Measurements from ENCODE around the gene HEATR5A.
"Not testable (repeated sequence)": the region's sequence is repeated elsewhere in the genome, so short reads cannot be mapped to it uniquely, and the experiment has no call there.

The HEATR5A gene

DNA sequence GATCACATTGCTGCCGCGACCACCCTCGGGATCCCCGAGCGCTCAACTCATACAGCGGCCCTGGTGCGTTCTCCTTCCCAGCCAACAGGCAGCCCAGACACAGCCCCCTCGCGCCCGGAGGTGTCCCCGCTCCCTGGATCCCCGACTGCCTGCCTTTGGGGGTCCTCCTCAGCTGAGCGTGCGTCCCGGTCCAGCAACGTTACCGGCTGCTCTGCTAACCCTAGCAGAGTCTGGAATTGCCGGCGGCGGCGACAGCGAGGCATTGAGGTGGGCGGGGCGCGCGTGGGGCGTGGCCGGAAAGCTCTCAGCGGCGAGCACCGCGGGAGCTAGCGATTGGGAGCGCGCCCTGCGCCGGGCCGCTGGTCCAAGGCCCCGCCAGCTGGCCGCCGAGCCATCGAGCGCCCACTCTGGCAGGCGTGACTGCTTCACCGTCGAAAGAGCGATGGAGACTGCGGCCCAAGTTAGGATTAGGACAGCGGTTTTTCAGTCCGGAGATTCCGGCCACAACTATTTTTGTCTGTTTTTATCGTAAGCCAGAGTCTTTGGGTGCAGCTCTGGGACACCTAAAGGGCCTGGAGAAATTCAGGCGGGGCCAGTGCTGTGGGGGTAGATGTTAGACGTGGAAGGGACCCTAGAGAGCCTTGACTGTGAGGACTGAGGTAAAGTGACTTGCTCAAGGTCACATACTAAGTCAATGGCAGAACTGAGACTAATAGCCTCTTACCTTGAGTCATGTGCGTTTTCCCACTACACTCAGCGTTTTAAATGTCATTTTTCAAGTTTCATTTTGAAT lies at the start of gene HEATR5A:
Gene HEATR5A (minus strand): TSS at position 232 of the 793 bp plus-strand sequence. CDS start 17,575 bp downstream, outside the sequence.
- Histone ChIP-seq H3K4me1 (ENCODE audit: low read depth, poor library complexity, severe bottlenecking) (peaks cover 18% of the 10 kb centered on the region), H3K36me3 (ENCODE audit: insufficient read depth) (no peaks in the 10 kb centered on the region), H3K4me2 (peak within 1 kb of the TSS; percentile 63), H3K9ac (peak within 1 kb of the TSS; percentile 32; the same call in 1 of the 2 replicates), H4K20me1 (ENCODE audit: insufficient read depth) (no peaks in the 10 kb centered on the region), H3K79me2 (ENCODE audit: insufficient read depth, low read depth) (no peaks in the 10 kb centered on the region), H3K27ac (peak within 1 kb of the TSS; percentile 76), H3K27me3 (ENCODE audit: insufficient read depth, low read depth) (no peaks in the 10 kb centered on the region), H2AFZ (ENCODE audit: low read depth) (peak within 1 kb of the TSS; percentile 91), H3K4me3 (IDR thresholded peaks at IDR 0.05; ENCODE audit: insufficient read depth, low read depth, low read length) (no peak within 1 kb of the TSS)
- TF ChIP-seq, protein P1, sequence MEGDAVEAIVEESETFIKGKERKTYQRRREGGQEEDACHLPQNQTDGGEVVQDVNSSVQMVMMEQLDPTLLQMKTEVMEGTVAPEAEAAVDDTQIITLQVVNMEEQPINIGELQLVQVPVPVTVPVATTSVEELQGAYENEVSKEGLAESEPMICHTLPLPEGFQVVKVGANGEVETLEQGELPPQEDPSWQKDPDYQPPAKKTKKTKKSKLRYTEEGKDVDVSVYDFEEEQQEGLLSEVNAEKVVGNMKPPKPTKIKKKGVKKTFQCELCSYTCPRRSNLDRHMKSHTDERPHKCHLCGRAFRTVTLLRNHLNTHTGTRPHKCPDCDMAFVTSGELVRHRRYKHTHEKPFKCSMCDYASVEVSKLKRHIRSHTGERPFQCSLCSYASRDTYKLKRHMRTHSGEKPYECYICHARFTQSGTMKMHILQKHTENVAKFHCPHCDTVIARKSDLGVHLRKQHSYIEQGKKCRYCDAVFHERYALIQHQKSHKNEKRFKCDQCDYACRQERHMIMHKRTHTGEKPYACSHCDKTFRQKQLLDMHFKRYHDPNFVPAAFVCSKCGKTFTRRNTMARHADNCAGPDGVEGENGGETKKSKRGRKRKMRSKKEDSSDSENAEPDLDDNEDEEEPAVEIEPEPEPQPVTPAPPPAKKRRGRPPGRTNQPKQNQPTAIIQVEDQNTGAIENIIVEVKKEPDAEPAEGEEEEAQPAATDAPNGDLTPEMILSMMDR (conservative IDR thresholded peaks at IDR 0.05; ENCODE audit: low read depth, low read length) = no peak

DNA sequence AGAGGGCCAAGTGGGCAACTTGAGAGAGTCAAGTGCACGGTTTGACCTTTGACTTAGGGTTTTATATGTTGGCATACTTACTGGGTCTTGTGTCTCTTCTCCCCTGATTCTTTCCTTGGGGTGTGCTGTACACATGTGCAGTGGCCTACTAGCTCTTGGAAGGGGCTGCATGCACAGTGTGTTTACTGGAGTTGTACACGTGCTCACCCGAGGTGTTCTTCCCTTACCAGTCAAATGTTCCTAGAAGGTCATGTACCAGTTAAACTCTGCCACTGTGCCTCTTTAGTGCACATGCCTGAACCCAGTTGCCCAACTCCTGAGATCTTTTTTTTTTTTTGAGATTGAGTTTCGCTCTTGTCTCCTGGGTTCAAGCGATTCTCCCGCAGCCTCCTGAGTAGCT lies 46.2 kb upstream of the HEATR5A start:
- H3K4me2 ChIP-seq = no peak overlapping the region
- H2AFZ ChIP-seq (ENCODE audit: low read depth) = no peak overlapping the region
- TF ChIP-seq, protein P1 (conservative IDR thresholded peaks at IDR 0.05; ENCODE audit: low read depth, low read length) = no peak
- no peaks in the 10 kb centered on the region for H3K4me1 ChIP-seq (ENCODE audit: low read depth, poor library complexity, severe bottlenecking)
- H4K20me1 ChIP-seq (ENCODE audit: insufficient read depth) = no peaks in the 10 kb centered on the region
- H3K27me3 ChIP-seq (ENCODE audit: insufficient read depth, low read depth) = no peaks in the 10 kb centered on the region
- H3K36me3 ChIP-seq (ENCODE audit: insufficient read depth) = no peaks in the 10 kb centered on the region
- H3K9ac ChIP-seq = no peak overlapping the region
- no peaks in the 10 kb centered on the region for H3K79me2 ChIP-seq (ENCODE audit: insufficient read depth, low read depth)
- H3K4me3 ChIP-seq (IDR thresholded peaks at IDR 0.05; ENCODE audit: insufficient read depth, low read depth, low read length) = no peak overlapping the region
- H3K27ac ChIP-seq = no peak overlapping the region

DNA sequence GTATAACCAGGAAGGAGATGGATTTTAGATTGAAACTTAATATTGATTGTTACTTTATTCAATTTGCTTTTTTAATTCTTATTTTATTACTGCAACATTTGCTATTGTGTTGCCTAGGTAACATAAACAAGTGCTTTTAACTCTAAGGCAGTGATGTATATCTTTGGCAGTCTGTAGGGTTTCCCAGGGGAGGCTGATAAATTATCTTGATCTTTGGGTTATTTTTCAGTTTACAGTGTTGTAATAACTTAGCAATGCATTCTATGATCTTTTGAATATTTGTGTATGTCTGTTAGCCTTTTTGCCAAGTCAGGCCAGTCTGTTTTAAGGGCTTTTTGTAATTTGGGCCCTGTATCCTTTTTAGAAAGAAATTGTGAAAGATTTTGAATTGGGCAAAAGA lies 44.8 kb upstream of the HEATR5A start:
- Histone ChIP-seq H3K27me3 (ENCODE audit: insufficient read depth, low read depth) (no peaks in the 10 kb centered on the region), H4K20me1 (ENCODE audit: insufficient read depth) (no peaks in the 10 kb centered on the region), H3K27ac (no peak overlapping the region), H3K4me2 (no peak overlapping the region), H3K79me2 (ENCODE audit: insufficient read depth, low read depth) (no peaks in the 10 kb centered on the region), H3K4me3 (IDR thresholded peaks at IDR 0.05; ENCODE audit: insufficient read depth, low read depth, low read length) (no peak overlapping the region), H3K4me1 (ENCODE audit: low read depth, poor library complexity, severe bottlenecking) (no peaks in the 10 kb centered on the region), H3K36me3 (ENCODE audit: insufficient read depth) (no peaks in the 10 kb centered on the region), H3K9ac (no peak overlapping the region), H2AFZ (ENCODE audit: low read depth) (no peak overlapping the region)
- TF ChIP-seq, protein P1 (conservative IDR thresholded peaks at IDR 0.05; ENCODE audit: low read depth, low read length) = no peak

DNA sequence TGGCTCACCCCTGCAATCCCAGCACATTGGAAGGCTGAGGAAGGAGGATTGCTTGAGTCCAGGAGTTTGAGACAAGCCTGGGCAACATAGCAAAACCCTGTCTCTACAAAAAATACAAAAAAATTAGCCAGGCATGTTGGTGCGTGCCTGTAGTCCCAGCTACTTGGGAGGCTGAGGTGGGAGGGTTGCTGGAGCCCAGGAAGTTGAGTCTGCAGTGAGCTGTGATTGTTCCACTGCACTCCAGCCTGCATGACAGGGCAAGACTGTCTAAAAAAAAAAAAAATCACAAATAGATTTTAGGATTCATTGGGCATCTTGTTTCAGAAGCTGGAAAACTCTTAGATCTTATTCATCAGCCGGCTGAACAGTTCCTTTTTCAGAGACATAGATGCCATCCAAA lies 42.1 kb upstream of the HEATR5A start:
- H3K9ac ChIP-seq; H3K4me3 ChIP-seq (IDR thresholded peaks at IDR 0.05; ENCODE audit: insufficient read depth, low read depth, low read length); H2AFZ ChIP-seq (ENCODE audit: low read depth); H3K27ac ChIP-seq; H4K20me1 ChIP-seq (ENCODE audit: insufficient read depth); H3K4me1 ChIP-seq (ENCODE audit: low read depth, poor library complexity, severe bottlenecking); H3K36me3 ChIP-seq (ENCODE audit: insufficient read depth); H3K79me2 ChIP-seq (ENCODE audit: insufficient read depth, low read depth); H3K27me3 ChIP-seq (ENCODE audit: insufficient read depth, low read depth); H3K4me2 ChIP-seq: not testable (repeated sequence)

DNA sequence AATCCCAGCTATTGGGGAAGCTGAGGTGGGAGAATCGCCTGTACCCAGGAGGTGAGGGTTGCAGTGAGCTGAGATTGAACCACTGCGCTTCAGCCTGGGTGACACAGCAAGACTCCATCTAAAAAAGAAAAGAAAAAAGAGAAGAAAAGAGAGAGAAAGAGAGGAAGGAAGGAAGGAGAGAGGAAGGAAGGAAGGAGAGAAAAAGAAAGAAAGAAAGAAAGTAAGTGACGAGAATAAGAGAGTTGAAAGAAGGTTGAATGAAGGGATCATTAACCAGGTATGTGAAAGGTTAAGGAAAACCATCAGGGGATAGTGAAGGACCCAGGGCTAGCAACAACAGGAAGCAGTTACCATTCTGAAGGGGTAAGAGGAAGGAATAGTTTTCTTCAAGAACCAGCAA lies 41.2 kb upstream of the HEATR5A start:
- H3K4me2 ChIP-seq = no peak overlapping the region
- H2AFZ ChIP-seq (ENCODE audit: low read depth) = no peak overlapping the region
- H3K36me3 ChIP-seq (ENCODE audit: insufficient read depth) = no peaks in the 10 kb centered on the region
- no peaks in the 10 kb centered on the region for H3K4me1 ChIP-seq (ENCODE audit: low read depth, poor library complexity, severe bottlenecking)
- no peaks in the 10 kb centered on the region for H3K27me3 ChIP-seq (ENCODE audit: insufficient read depth, low read depth)
- H3K9ac ChIP-seq = no peak overlapping the region
- H3K79me2 ChIP-seq (ENCODE audit: insufficient read depth, low read depth) = no peaks in the 10 kb centered on the region
- H3K27ac ChIP-seq = no peak overlapping the region
- H3K4me3 ChIP-seq (IDR thresholded peaks at IDR 0.05; ENCODE audit: insufficient read depth, low read depth, low read length) = no peak overlapping the region
- TF ChIP-seq, protein P1 (conservative IDR thresholded peaks at IDR 0.05; ENCODE audit: low read depth, low read length) = no peak
- H4K20me1 ChIP-seq (ENCODE audit: insufficient read depth) = no peaks in the 10 kb centered on the region

Data from KMS-11 (cell line).